Peyer's patch (tissue), 4 donors: ENCODE data around the gene NSMCE4A.

Source experiments
- CTCF ChIP-seq, 6 experiments: fragments of 450-650 bp in 4 of 6; fragments of 200-600 bp in 2 of 6; sonication (generic) in 1 of 6; IDR thresholded peaks; one replicate each; pipeline ENCODE4 v1.5.1; 2017 to 2019; ENCODE audit warnings: antibody characterized with exemption in 6 of 6, mild to moderate bottlenecking in 3 of 6, moderate library complexity in 1 of 6
- POLR2A ChIP-seq, 2 donors: fragments of 450-650 bp; IDR thresholded peaks; one replicate each; pipeline ENCODE4 v1.5.1; 2017; ENCODE audit warnings: antibody characterized with exemption in 2 of 2, mild to moderate bottlenecking in 2 of 2, moderate library complexity in 2 of 2

DNA sequence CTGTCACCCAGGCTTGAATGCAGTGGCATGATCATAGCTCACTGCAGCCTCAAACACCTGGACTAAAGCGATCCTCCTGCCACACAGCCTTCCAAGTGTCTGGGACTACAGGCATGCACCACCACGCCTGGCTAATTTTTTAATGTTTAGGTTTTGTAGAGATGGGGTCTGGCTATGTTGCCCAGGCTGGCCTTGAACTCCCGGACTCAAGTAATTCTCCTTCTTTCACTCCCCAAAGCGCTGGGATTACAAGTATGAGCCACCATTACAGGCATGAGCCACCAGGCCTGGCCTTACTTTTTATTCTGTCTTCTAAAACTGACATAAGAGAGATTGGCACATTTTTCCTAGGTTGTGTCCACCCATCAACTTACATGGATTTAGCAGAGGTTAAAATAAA lies 47.3 kb upstream of the NSMCE4A start:
- TF ChIP-seq POLR2A (IDR thresholded peaks at IDR 0.05) = no peak
- TF ChIP-seq CTCF (IDR thresholded peaks at IDR 0.05) = no peak
